GM12878 (cell line): ENCODE measurements around the gene PPIP5K2. TPM values are rescaled to one million over a fixed set of nuclear protein-coding genes. Genes with fewer than 3 reads are reported as not detected.

Source experiments
- ATAC-seq: fragments of 200-7000 bp; cut with Tn5 transposase; 3 replicates; pipeline ENCODE4 v1.9.1; 2020; ENCODE audit warnings: mild to moderate bottlenecking, moderate library complexity
- BruUV-seq: library from RNA; stranded (reverse); fragments of 400-500 nt; replicated peaks from 2 replicates; lab custom pipeline; 2021; lab: Mats Ljungman, UMichigan
- CTCF ChIA-PET: fragments of 300-600 bp; sonication (Branson Sonifier 250); formaldehyde crosslinking; extraction: SDS; loops from one replicate; lab custom pipeline; 2021; ENCODE audit warnings: inconsistent platforms; lab: Yijun Ruan, JAX
- POLR2A ChIA-PET: fragments of 350-600 bp; formaldehyde crosslinking; extraction: SDS; loops from one replicate; lab custom pipeline; 2021; ENCODE audit warnings: inconsistent platforms; lab: Charles Lee
- RAD21 ChIA-PET: fragments of 300-600 bp; sonication (Branson Sonifier 250); formaldehyde crosslinking; loops from one replicate; lab custom pipeline; 2023; ENCODE audit warnings: antibody characterized with exemption; ENCODE audit not compliant: unreplicated experiment; lab: Charles Lee
- SMC1A ChIA-PET: fragments of 300-600 bp; sonication (Branson Sonifier 250); formaldehyde crosslinking; loops from one replicate; lab custom pipeline; 2023; ENCODE audit not compliant: unreplicated experiment, uncharacterized antibody; lab: Charles Lee
- DNase-seq: peaks from one replicate; pipeline ENCODE4 v3.0.0-alpha.2; 2011; ENCODE audit warnings: low read depth, low spot score
- FAIRE-seq: peaks from 3 replicates; lab custom pipeline; 2011; peaks lifted over from hg19 to GRCh38; lab: Jason Lieb, UNC
- H2AFZ ChIP-seq: 2 replicates; pipeline ENCODE4 v1.6.0; 2011; ENCODE audit warnings: low read depth, low read length, control low read depth; ENCODE audit not compliant: control insufficient read depth
- H3K27ac ChIP-seq: 2 replicates; pipeline ENCODE4 v1.5.1; 2011; ENCODE audit warnings: control low read depth; ENCODE audit not compliant: control insufficient read depth, insufficient read depth
- H3K27me3 ChIP-seq, 2 experiments: replicated peaks in 1 of 2; 2 replicates each; pipeline versions ENCODE4 v1.6.0 to v1.6.1; 2011; ENCODE audit warnings: low read length in 1 of 2; ENCODE audit not compliant: control insufficient read depth in 2 of 2, insufficient read depth in 2 of 2
- H3K36me3 ChIP-seq, 2 experiments: 2 replicates each; pipeline ENCODE4 v1.5.1; 2011; ENCODE audit warnings: low read length in 1 of 2; ENCODE audit not compliant: control insufficient read depth in 2 of 2, insufficient read depth in 2 of 2
- H3K4me1 ChIP-seq: 2 replicates; pipeline ENCODE4 v1.6.1; 2011; ENCODE audit warnings: mild to moderate bottlenecking, low read length, moderate library complexity, mixed read lengths; ENCODE audit not compliant: control insufficient read depth, insufficient read depth
- H3K4me2 ChIP-seq: 2 replicates; pipeline ENCODE4 v1.6.0; 2011; ENCODE audit warnings: control low read depth; ENCODE audit not compliant: control insufficient read depth, insufficient read depth
- H3K4me3 ChIP-seq: fragments of 200-600 bp; sonication (generic); 2 replicates; pipeline ENCODE4 v1.5.1; 2016
- H3K79me2 ChIP-seq: 2 replicates; pipeline ENCODE4 v1.6.0; 2011; ENCODE audit warnings: low read length; ENCODE audit not compliant: control insufficient read depth, insufficient read depth
- H3K9ac ChIP-seq: 2 replicates; pipeline ENCODE4 v1.8.0; 2011; ENCODE audit warnings: low read length, control low read depth, mixed read lengths; ENCODE audit not compliant: control insufficient read depth, insufficient read depth
- H3K9me3 ChIP-seq: replicated peaks from 3 replicates; pipeline ENCODE4 v1.5.1; 2011; ENCODE audit warnings: mild to moderate bottlenecking, low read length; ENCODE audit not compliant: control insufficient read depth, insufficient read depth
- H4K20me1 ChIP-seq: 2 replicates; pipeline ENCODE4 v1.6.0; 2011; ENCODE audit not compliant: control insufficient read depth, insufficient read depth
- BCL3 ChIP-seq: IDR thresholded peaks from 2 replicates; pipeline ENCODE4 v1.6.1; 2011; ENCODE audit warnings: borderline replicate concordance, low read depth, mild to moderate bottlenecking, moderate library complexity, low read length; ENCODE audit not compliant: insufficient read depth, poor library complexity, severe bottlenecking
- BMI1 ChIP-seq: fragments of 450-650 bp; IDR thresholded peaks from 2 replicates; pipeline ENCODE4 v1.6.1; 2016; ENCODE audit warnings: mild to moderate bottlenecking, moderate library complexity, borderline replicate concordance
- E2F4 ChIP-seq: IDR thresholded peaks from 2 replicates; pipeline ENCODE4 v1.6.1; 2012; ENCODE audit warnings: low read depth, low read length, improper control_type of control experiment
- HDAC6 ChIP-seq: fragments of 200-600 bp; sonication (generic); IDR thresholded peaks from one replicate; pipeline ENCODE4 v1.8.0; 2017; ENCODE audit warnings: antibody characterized with exemption; ENCODE audit not compliant: unreplicated experiment
- IRF5 ChIP-seq: fragments of 450-650 bp; IDR thresholded peaks from 2 replicates; pipeline ENCODE4 v1.6.1; 2017; ENCODE audit warnings: borderline replicate concordance
- KDM1A ChIP-seq: fragments of 200-600 bp; sonication (generic); IDR thresholded peaks from 2 replicates; pipeline ENCODE4 v1.6.1; 2016; ENCODE audit warnings: borderline replicate concordance
- MYC ChIP-seq: IDR thresholded peaks from 2 replicates; pipeline ENCODE4 v1.6.1; 2011; ENCODE audit warnings: mild to moderate bottlenecking, low read length, moderate library complexity, inconsistent platforms; ENCODE audit not compliant: insufficient read depth, insufficient replicate concordance, insufficient read length, severe bottlenecking
- NFXL1 ChIP-seq: fragments of 450-650 bp; IDR thresholded peaks from 2 replicates; pipeline ENCODE4 v1.6.1; 2017; ENCODE audit warnings: antibody characterized with exemption, mild to moderate bottlenecking, borderline replicate concordance
- POLR2AphosphoS5 ChIP-seq: IDR thresholded peaks from 2 replicates; pipeline ENCODE4 v1.6.1; 2011; ENCODE audit warnings: mild to moderate bottlenecking, low read length, inconsistent platforms
- RELA ChIP-seq: fragments of 450-650 bp; IDR thresholded peaks from 2 replicates; pipeline ENCODE4 v1.8.0; 2014; ENCODE audit warnings: borderline replicate concordance; ENCODE audit not compliant: partially characterized antibody
- SMAD1 ChIP-seq: fragments of 450-650 bp; IDR thresholded peaks from 2 replicates; pipeline ENCODE4 v1.6.1; 2018; ENCODE audit warnings: mild to moderate bottlenecking, low read depth; ENCODE audit not compliant: partially characterized antibody
- ZBTB40 ChIP-seq: fragments of 450-650 bp; IDR thresholded peaks from 2 replicates; pipeline ENCODE4 v1.6.1; 2016; ENCODE audit warnings: mild to moderate bottlenecking, moderate library complexity, borderline replicate concordance
- WGBS: methylation state at CpG from one replicate; pipeline ENCODE4 v1.1.6; 2016; ENCODE audit warnings: low lambda C conversion rate; ENCODE audit not compliant: insufficient replicate concordance, insufficient coverage; ENCODE audit errors: missing lambda C conversion rate; 5-methylcytosine and 5-hydroxymethylcytosine counted together
- in situ Hi-C: fragments of 300-500 bp; cut with MboI; formaldehyde crosslinking; loops from 9 replicates; pipeline ENCODE4 v1.14.3; 2018; ENCODE audit warnings: mixed read lengths
- intact Hi-C: fragments of 100-400 bp; cut with micrococcal nuclease; formaldehyde crosslinking; loops from one replicate; pipeline ENCODE4 v1.14.2; 2022; ENCODE audit not compliant: unreplicated experiment
- polyA plus RNA-seq, 11 experiments: library from polyadenylated mRNA; depleted of rRNA in 4 of 11; unstranded in 6 of 11; stranded (reverse) in 5 of 11; fragments of >200 nt; fragmentation: Nextera tagmentation in 4 of 11; fragmentation: Illumina TruSeq in 1 of 11; extraction: Ambion mirVana in 4 of 11; extraction: Trizol in 1 of 11; gene quantifications; 1 replicate in 1 of 11; 2 replicates in 10 of 11; pipeline versions ENCODE4 v1.2.1 to v1.2.3, GENCODE V29; 2011 to 2016; ENCODE audit warnings: inconsistent platforms in 2 of 11, missing spikeins in 2 of 11, low read depth in 1 of 11
- total RNA-seq, 4 experiments: library from RNA; depleted of rRNA in 3 of 4; stranded (reverse); fragments of >200 nt in 3 of 4; fragmentation: Illumina TruSeq in 1 of 4; extraction: Trizol in 1 of 4; gene quantifications; 2 replicates each; pipeline versions ENCODE4 v1.2.1 to v1.2.3, GENCODE V29; 2013 to 2021

PPIP5K2 gene
- total and polyA plus RNA-seq, 10 of the 15 experiments (the other 5 are each of a cell fraction or from before 2014, with no cell fraction given), result 27.7 to 87.3 (median 58.6) TPM

- FAIRE-seq (no peak), ATAC-seq (no peak), DNase-seq (no peak)
- no peak overlapping the region for H2AFZ ChIP-seq
- CTCF ChIA-PET, result interaction anchor here (0.7 kb wide), 1 partner anchor 232 kb away, joined by 3 read pairs; no protein-coding TSS in a partner anchor
- H3K79me2 ChIP-seq, result no peaks in the 10 kb centered on the region
- BruUV-seq, result no TSS peak
- 88% methylated on average over 2 of the region's 2 CpGs for WGBS
- intact Hi-C loops (no loop called here), in situ Hi-C loops (no loop called here)
- H4K20me1 ChIP-seq, result no peaks in the 10 kb centered on the region
- H3K36me3 ChIP-seq, result no peaks in the 10 kb centered on the region
- SMC1A ChIA-PET, result no interaction called here
- no peaks in the 10 kb centered on the region for H3K4me1 ChIP-seq
- H3K27me3 ChIP-seq, result no peaks in the 10 kb centered on the region; a peak in 1 of 4 replicates
- no peaks in the 10 kb centered on the region for H3K9me3 ChIP-seq
- H3K9ac ChIP-seq, result no peak overlapping the region
- H3K4me3 ChIP-seq, result no peak overlapping the region
- H3K27ac ChIP-seq, result no peak overlapping the region
- H3K4me2 ChIP-seq, result no peak overlapping the region
- RAD21 ChIA-PET, result no interaction called here
- POLR2A ChIA-PET, result no interaction called here
- TF ChIP-seq SMAD1 (no peak), BMI1 (no peak), BCL3 (no peak), E2F4 (no peak), NFXL1 (no peak), ZBTB40 (no peak), POLR2AphosphoS5 (no peak), KDM1A (no peak), IRF5 (no peak), RELA (no peak), HDAC6 (no peak), MYC (no peak)
These were observed 123.6 kb downstream of the PPIP5K2 start for GRCh38 chr5:103243665-103244064.
